CD14-positive monocyte (primary cell): ENCODE measurements around the gene GHRL. TPM values are rescaled to one million over a fixed set of nuclear protein-coding genes. Genes with fewer than 3 reads are reported as not detected.

Experiments used
- DNase-seq, 3 donors: peaks; one replicate each; pipeline ENCODE4 v3.0.0-alpha.2; 2011 to 2022
- H2AFZ ChIP-seq: 2 replicates; pipeline ENCODE4 v1.6.0; 2012; ENCODE audit warnings: mild to moderate bottlenecking, low read depth, low read length, inconsistent platforms; ENCODE audit not compliant: insufficient read depth, poor library complexity, severe bottlenecking
- H3K27ac ChIP-seq, 2 donors: 1 replicate in 1 of 2; 2 replicates in 1 of 2; pipeline ENCODE4 v1.5.1; 2012 to 2013; ENCODE audit warnings: low read length in 2 of 2, control low read depth in 1 of 2, inconsistent platforms in 1 of 2, low read depth in 1 of 2, mild to moderate bottlenecking in 1 of 2
- H3K27me3 ChIP-seq, 2 donors: one replicate each; pipeline versions ENCODE4 v1.6.0 to v1.6.1; 2011 to 2013; ENCODE audit warnings: low read length in 2 of 2; ENCODE audit not compliant: control insufficient read depth in 2 of 2, insufficient read depth in 2 of 2
- H3K36me3 ChIP-seq, 2 donors: replicated peaks in 1 of 2; 1 replicate in 1 of 2; 2 replicates in 1 of 2; pipeline versions ENCODE4 v1.5.1 to v1.6.1; 2012 to 2013; ENCODE audit warnings: low read length in 2 of 2, control low read depth in 1 of 2, inconsistent platforms in 1 of 2, mild to moderate bottlenecking in 1 of 2; ENCODE audit not compliant: insufficient read depth in 2 of 2, control insufficient read depth in 1 of 2
- H3K4me1 ChIP-seq, 2 donors: 1 replicate in 1 of 2; 2 replicates in 1 of 2; pipeline versions ENCODE4 v1.5.1 to v1.6.1; 2012 to 2013; ENCODE audit warnings: low read length in 2 of 2, control low read depth in 1 of 2, inconsistent platforms in 1 of 2, mild to moderate bottlenecking in 1 of 2, moderate library complexity in 1 of 2; ENCODE audit not compliant: insufficient read depth in 2 of 2, control insufficient read depth in 1 of 2
- H3K4me2 ChIP-seq: replicated peaks from 2 replicates; pipeline ENCODE3; 2012; ENCODE audit warnings: low read length, moderate library complexity, mild to moderate bottlenecking; ENCODE audit not compliant: poor library complexity, severe bottlenecking; ENCODE audit errors: extremely low read depth
- H3K4me3 ChIP-seq, 3 experiments: fragments of 200-600 bp in 1 of 3; sonication (generic) in 1 of 3; replicated peaks in 1 of 3; 1 replicate in 2 of 3; 2 replicates in 1 of 3; pipeline ENCODE4 v1.5.1; 2011 to 2013; ENCODE audit warnings: low read length in 3 of 3, mild to moderate bottlenecking in 3 of 3, control low read depth in 2 of 3, low read depth in 2 of 3, inconsistent platforms in 1 of 3, moderate library complexity in 1 of 3
- H3K79me2 ChIP-seq: 2 replicates; pipeline ENCODE4 v1.6.0; 2012; ENCODE audit warnings: mild to moderate bottlenecking, control low read depth, inconsistent platforms, low read length, moderate library complexity; ENCODE audit not compliant: insufficient read depth
- H3K9ac ChIP-seq: 2 replicates; pipeline ENCODE4 v1.6.0; 2017; ENCODE audit warnings: low read length, mild to moderate bottlenecking; ENCODE audit not compliant: insufficient read depth, poor library complexity, severe bottlenecking
- H3K9me3 ChIP-seq, 2 donors: replicated peaks in 1 of 2; 1 replicate in 1 of 2; 2 replicates in 1 of 2; pipeline versions ENCODE4 v1.5.1 to v1.6.1; 2012 to 2013; ENCODE audit warnings: low read length in 2 of 2, control low read depth in 1 of 2; ENCODE audit not compliant: control insufficient read depth in 1 of 2, insufficient read depth in 1 of 2
- H4K20me1 ChIP-seq: 2 replicates; pipeline ENCODE4 v1.6.0; 2012; ENCODE audit warnings: mild to moderate bottlenecking, low read length, control low read depth, moderate library complexity; ENCODE audit not compliant: insufficient read depth
- H3K27ac Mint-ChIP-seq, 7 donors: one replicate each; pipeline ENCODE4 v1.8.0; 2020; ENCODE audit warnings: mild to moderate bottlenecking in 7 of 7, mixed read lengths in 7 of 7, moderate library complexity in 6 of 7, inconsistent platforms in 2 of 7
- H3K27me3 Mint-ChIP-seq, 3 donors: one replicate each; pipeline ENCODE4 v1.8.0; 2021 to 2022; ENCODE audit warnings: low read depth in 3 of 3, mild to moderate bottlenecking in 3 of 3, mixed read lengths in 3 of 3, moderate library complexity in 3 of 3, inconsistent platforms in 1 of 3
- H3K36me3 Mint-ChIP-seq, 2 donors: one replicate each; pipeline ENCODE4 v1.8.0; 2020; ENCODE audit warnings: mixed read lengths in 2 of 2, inconsistent platforms in 1 of 2, mild to moderate bottlenecking in 1 of 2
- H3K4me1 Mint-ChIP-seq: one replicate; pipeline ENCODE4 v1.8.0; 2020; ENCODE audit warnings: mild to moderate bottlenecking, mixed read lengths
- H3K4me3 Mint-ChIP-seq, 2 donors: one replicate each; pipeline ENCODE4 v1.8.0; 2020; ENCODE audit warnings: mild to moderate bottlenecking in 2 of 2, mixed read lengths in 2 of 2, moderate library complexity in 1 of 2
- H3K9me3 Mint-ChIP-seq, 7 donors: one replicate each; pipeline ENCODE4 v1.8.0; 2020 to 2022; ENCODE audit warnings: mixed read lengths in 7 of 7, mild to moderate bottlenecking in 6 of 7, moderate library complexity in 6 of 7, inconsistent platforms in 2 of 7
- WGBS: methylation state at CpG from one replicate; pipeline ENCODE4 v1.1.5; 2013; ENCODE audit warnings: missing lambda C conversion rate; ENCODE audit not compliant: insufficient coverage; 5-methylcytosine and 5-hydroxymethylcytosine counted together
- intact Hi-C, 2 donors: fragments of 100-400 bp; cut with micrococcal nuclease; formaldehyde crosslinking; loops; one replicate each; pipeline versions ENCODE4 v1.15.0 to v1.15.1; 2023
- polyA plus RNA-seq, 3 donors: library from polyadenylated mRNA; depleted of rRNA in 1 of 3; unstranded in 2 of 3; stranded (reverse) in 1 of 3; fragments of 300-500 nt in 2 of 3; fragments of >200 nt in 1 of 3; fragmentation: Illumina TruSeq in 2 of 3; gene quantifications; 1 replicate in 2 of 3; 2 replicates in 1 of 3; pipeline ENCODE4 v1.2.3, GENCODE V29; 2012 to 2021
- TF ChIP-seq, protein P1 (sequence below): fragments of 200-600 bp; IDR thresholded peaks from one replicate; pipeline ENCODE4 v1.8.0; 2022; ENCODE audit warnings: antibody characterized with exemption, mild to moderate bottlenecking

Gene GHRL
- polyA plus RNA-seq, 3 donors = 2.3 to 9.9 (median 7.0) TPM

DNA sequence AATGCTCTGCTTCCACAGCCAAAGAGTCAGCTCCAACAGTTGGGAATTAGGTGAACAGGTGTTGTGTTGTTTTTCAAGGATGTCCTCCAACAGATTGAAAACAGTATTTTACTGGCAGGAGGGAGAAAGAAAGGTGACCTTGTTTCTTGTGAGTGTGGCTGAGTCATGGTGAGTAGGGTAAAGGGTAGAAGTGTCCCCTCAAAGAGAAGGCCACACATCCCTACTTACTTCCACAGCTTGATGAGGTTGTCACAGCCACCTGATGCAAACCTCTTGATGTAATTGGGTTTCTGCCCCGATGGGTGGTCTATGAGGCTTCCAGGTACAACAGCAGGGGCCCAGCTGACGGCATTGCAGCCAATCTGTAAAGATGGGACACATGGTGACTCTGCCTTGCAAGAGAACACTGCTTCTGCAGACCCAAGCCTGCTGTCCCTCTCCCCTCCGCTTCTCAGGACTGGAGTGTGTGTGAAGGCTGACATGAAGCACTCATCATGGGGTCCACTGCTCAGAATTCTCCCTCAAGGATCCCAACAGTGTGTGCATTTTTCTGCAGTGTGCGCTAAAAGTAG lies 12.7 kb upstream of the GHRL start:
- Histone ChIP-seq H3K9me3 (no peaks in the 10 kb centered on the region), H3K9ac (no peak overlapping the region), H3K79me2 (peaks cover 3% of the 10 kb centered on the region), H3K4me1 (no peaks in the 10 kb centered on the region), H4K20me1 (peaks cover 6% of the 10 kb centered on the region), H3K27ac (peak overlapping the region in 1 of 2 donors; percentile 22), H3K4me2 (no peak overlapping the region), H3K4me3 (no peak overlapping the region), H3K36me3 (peaks cover 94 to 100% of the 10 kb centered on the region in 2 donors), H3K27me3 (no peaks in the 10 kb centered on the region), H2AFZ (no peak overlapping the region)
- TF ChIP-seq, protein P1, sequence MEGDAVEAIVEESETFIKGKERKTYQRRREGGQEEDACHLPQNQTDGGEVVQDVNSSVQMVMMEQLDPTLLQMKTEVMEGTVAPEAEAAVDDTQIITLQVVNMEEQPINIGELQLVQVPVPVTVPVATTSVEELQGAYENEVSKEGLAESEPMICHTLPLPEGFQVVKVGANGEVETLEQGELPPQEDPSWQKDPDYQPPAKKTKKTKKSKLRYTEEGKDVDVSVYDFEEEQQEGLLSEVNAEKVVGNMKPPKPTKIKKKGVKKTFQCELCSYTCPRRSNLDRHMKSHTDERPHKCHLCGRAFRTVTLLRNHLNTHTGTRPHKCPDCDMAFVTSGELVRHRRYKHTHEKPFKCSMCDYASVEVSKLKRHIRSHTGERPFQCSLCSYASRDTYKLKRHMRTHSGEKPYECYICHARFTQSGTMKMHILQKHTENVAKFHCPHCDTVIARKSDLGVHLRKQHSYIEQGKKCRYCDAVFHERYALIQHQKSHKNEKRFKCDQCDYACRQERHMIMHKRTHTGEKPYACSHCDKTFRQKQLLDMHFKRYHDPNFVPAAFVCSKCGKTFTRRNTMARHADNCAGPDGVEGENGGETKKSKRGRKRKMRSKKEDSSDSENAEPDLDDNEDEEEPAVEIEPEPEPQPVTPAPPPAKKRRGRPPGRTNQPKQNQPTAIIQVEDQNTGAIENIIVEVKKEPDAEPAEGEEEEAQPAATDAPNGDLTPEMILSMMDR = no peak
- DNase-seq = no peak
- 100% methylated on average over 1 of the region's 4 CpGs for whole genome bisulfite sequencing
- intact Hi-C loops = no loop called here
- H3K4me3 Mint-ChIP-seq = no peak overlapping the region
- no peaks in the 10 kb centered on the region for H3K27me3 Mint-ChIP-seq
- H3K9me3 Mint-ChIP-seq = no peaks in the 10 kb centered on the region
- peaks cover 90 to 98% of the 10 kb centered on the region in 2 donors for H3K36me3 Mint-ChIP-seq
- H3K4me1 Mint-ChIP-seq = peaks cover 5% of the 10 kb centered on the region
- H3K27ac Mint-ChIP-seq = peak overlapping the region in 1 of 7 donors; percentile 73

DNA sequence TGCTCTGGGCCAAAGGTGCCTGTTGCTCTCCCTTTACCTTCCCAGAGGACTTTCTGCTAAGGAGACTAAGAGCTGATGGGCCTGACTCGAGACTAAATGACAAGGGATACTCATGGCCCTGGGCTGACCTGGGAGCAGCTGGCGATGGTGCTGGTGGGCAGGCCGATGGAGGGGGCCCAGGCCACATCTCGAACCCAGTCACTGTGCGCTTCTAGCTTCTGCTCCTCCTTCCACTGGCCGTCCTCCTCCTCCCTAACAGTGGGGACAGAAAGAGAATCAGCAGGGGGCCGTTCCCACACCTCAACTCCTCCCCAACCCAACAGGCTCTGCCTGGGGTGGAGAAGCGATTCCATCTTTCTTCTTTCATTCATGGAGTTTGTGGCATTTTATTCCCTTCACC lies 12.2 kb upstream of the GHRL start:
- no peaks in the 10 kb centered on the region for H3K27me3 ChIP-seq
- Mint-ChIP-seq H3K36me3 (peaks cover 87 to 98% of the 10 kb centered on the region in 2 donors), H3K4me1 (peaks cover 3% of the 10 kb centered on the region), H3K9me3 (no peaks in the 10 kb centered on the region), H3K27me3 (no peaks in the 10 kb centered on the region), H3K4me3 (no peak overlapping the region), H3K27ac (peak overlapping the region in 2 of 7 donors; percentile 50 to 73)
- H3K79me2 ChIP-seq = peaks cover 6% of the 10 kb centered on the region
- H3K9me3 ChIP-seq = no peaks in the 10 kb centered on the region
- DNase-seq = no peak
- H3K36me3 ChIP-seq = peaks cover 95 to 100% of the 10 kb centered on the region in 2 donors
- TF ChIP-seq, protein P1 = no peak
- WGBS = 93% methylated on average over 6 of the region's 8 CpGs
- no peaks in the 10 kb centered on the region for H3K4me1 ChIP-seq
- intact Hi-C loops = no loop called here
- peak overlapping the region in 1 of 2 donors; percentile 22 for H3K27ac ChIP-seq
- H3K4me3 ChIP-seq = no peak overlapping the region
- no peak overlapping the region for H2AFZ ChIP-seq
- no peak overlapping the region for H3K9ac ChIP-seq
- H3K4me2 ChIP-seq = no peak overlapping the region
- peaks cover 6% of the 10 kb centered on the region for H4K20me1 ChIP-seq
